GM10266 (cell line): ENCODE results near the gene RPL36.

ENCODE experiments used
- DNase-seq: peaks from one replicate; pipeline ENCODE4 v3.0.0; 2012; ENCODE audit errors: extremely low spot score
- TF ChIP-seq, protein P1 (sequence below): IDR thresholded peaks from 2 replicates; pipeline ENCODE4 v1.5.1; 2012; ENCODE audit warnings: mild to moderate bottlenecking, low read depth; ENCODE audit not compliant: control insufficient read depth, insufficient read depth; ENCODE audit errors: missing control alignments

RPL36 gene

DNA sequence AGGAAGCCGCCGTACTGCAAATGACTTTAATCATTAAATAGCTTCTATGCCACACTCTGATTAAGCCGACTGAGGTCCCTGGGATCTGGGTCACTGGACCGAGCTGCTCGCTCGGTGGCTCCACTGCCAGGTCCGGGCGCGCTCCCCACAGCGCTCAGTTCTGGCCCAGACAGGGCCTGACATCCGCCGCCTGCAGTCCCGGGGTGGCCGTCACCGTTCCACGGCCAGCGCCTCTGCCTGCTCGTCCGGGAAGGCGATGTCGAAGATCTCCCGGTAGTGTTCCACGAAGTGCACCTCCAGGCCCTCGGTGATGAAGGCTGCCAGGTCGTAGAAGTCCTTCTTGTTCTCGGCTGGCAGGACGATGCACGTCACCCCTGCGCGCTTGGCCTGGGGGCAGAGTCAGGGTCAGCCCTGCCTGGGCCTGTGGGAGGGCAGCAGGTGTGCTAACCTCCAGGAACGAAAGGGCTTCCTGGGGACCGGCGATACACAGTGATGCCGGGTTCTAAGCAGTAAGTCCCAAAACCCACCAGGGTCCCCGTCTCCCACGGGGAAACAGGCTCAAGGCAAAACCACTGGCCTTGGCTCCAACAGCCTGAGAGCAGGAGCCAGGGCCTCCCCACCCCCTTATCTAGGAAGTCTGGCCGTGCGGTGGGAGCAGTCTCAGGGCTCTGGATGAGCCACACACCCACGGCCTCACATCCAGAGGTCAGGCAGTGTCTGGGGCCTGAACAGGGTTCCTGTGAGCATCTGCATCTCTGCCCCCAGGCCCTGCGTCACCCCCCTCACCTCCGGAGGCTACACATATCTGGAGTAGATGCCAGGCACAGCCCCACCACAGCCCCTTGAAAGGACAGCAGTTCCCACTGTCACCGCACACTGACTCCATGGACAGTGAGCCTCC is 2.0 kb downstream of the RPL36 start:
- no peak for DNase-seq
- TF ChIP-seq, protein P1, sequence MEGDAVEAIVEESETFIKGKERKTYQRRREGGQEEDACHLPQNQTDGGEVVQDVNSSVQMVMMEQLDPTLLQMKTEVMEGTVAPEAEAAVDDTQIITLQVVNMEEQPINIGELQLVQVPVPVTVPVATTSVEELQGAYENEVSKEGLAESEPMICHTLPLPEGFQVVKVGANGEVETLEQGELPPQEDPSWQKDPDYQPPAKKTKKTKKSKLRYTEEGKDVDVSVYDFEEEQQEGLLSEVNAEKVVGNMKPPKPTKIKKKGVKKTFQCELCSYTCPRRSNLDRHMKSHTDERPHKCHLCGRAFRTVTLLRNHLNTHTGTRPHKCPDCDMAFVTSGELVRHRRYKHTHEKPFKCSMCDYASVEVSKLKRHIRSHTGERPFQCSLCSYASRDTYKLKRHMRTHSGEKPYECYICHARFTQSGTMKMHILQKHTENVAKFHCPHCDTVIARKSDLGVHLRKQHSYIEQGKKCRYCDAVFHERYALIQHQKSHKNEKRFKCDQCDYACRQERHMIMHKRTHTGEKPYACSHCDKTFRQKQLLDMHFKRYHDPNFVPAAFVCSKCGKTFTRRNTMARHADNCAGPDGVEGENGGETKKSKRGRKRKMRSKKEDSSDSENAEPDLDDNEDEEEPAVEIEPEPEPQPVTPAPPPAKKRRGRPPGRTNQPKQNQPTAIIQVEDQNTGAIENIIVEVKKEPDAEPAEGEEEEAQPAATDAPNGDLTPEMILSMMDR = no peak

- TF ChIP-seq, protein P1 = no peak
- DNase-seq = no peak
Measured at GRCh38 chr19:5692723-5693194, 2.7 kb downstream of the RPL36 start.

DNA sequence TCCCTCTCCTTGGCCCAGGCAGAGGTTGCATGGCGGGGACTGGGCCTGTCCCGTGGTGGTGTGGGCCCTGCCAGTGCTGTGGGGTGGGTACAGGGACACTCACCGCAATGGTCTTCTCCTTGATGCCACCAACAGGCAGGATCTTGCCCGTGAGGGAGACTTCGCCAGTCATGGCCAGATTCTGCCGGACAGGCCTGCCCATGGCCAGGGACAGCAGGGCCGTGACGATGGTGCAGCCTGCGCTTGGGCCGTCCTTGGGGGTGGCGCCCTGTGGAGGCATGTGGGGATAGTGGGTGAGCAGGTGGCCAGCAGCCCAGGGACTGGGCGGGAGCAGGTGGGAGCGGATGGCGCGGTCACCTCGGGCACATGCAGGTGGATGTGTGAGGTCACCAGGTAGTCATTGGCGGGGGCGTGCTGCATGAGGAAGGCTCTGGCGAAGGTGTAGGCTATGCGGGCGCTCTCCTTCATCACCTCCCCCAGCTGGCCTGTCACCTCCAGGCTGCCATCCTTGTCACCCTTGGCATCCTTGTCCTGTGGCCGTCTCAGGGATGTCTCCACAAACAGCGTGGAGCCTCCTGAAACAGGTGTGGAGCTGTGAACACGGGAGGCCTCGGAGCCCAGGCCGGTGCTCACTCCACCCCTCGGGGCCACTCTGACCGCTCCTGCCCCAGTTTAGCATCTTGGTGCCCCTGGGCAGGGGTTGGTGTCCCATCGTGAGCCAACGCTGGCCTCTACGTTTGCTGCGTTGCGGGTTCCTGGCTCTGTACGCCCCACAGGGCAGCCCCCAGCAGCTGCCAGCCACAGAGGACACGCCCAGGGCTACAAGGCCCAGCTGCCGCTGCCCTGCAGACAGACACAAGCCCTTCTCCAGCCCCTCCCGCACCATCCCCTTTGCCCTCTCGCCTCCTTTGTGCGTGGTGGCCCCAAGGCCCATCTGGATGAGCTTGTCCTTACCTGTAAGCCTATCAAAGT is 3.4 kb downstream of the RPL36 start:
- TF ChIP-seq, protein P1 = no peak
- no peak for DNase-seq

GRCh38 chr19:5694167-5694955 is 4.3 kb downstream of the RPL36 start:
- TF ChIP-seq, protein P1 = no peak
- no peak for DNase-seq

GRCh38 chr19:5694956-5695648 is 5.0 kb downstream of the RPL36 start:
- no peak for DNase-seq
- TF ChIP-seq, protein P1 = no peak

DNA sequence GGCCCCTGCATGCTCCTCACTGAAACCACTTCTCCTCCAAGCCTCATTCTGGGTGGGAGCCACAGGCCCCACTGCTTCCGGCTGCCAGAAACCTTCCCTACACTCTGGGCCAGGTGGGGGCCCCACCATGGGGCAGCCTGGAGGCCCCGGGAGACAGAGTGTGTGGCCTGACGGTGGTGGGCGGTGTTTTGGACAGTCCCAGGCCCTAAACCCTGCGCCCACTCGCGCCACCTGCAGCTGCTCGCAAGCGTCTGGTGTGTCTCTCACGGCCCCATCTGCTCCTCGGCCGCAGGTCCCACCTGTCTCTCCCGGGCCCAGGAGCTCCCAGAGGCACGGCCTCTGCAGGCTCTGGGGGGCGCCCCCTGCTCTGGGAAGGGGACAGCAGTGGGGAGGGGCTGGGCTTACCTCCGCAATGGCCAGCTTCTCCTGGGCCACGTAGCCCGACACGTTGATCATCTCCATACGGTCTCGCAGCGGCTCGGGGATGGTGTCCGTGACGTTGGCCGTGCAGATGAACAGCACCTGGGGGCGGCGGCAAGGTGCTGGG is 5.6 kb downstream of the RPL36 start:
- DNase-seq = no peak
- TF ChIP-seq, protein P1 = no peak
